ENCODE measurements around the gene SNHG17.
"Not testable (repeated sequence)": the region's sequence is repeated elsewhere in the genome, so short reads cannot be mapped to it uniquely, and the experiment has no call there.

Gene SNHG17

DNA sequence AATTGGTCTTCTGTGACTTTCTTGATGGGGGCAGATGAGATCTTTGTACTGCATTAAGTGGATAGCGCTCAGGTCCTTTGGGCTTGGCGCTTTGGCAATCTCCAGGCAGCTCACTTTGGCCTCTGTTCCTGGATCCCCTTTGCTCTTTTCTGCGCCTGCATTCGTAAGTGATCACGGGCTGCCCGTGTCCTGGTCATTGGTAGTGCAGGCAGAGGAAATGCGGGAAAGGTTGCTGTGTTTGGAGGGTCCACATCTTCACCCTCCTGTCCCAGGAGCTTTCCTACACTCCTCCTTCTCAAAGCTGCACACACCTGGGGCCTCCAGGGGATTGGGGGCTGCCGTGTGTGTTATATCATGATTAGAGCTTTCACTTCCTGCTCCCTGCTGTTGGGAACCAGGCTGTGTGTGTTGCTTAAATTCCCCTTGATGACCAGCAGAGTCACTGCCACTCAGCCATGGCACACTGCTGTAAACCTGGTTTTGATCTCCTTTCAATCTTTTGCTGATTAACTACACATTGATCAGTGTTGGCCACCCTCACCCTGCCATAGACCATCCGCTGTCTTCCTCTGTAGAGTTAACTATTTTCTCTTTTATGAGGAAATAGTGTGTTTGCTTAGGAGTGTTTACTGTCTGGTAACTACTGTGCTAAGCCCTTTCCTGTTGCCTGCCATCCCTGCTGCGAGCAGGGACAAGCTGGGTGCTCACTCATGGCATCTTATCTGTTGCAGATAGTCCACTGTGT is 13.0 kb upstream of the SNHG17 start:
- in situ Hi-C loops (cut with MboI; ENCODE audit: low sequenced_read_pairs), result no loop called here

DNA sequence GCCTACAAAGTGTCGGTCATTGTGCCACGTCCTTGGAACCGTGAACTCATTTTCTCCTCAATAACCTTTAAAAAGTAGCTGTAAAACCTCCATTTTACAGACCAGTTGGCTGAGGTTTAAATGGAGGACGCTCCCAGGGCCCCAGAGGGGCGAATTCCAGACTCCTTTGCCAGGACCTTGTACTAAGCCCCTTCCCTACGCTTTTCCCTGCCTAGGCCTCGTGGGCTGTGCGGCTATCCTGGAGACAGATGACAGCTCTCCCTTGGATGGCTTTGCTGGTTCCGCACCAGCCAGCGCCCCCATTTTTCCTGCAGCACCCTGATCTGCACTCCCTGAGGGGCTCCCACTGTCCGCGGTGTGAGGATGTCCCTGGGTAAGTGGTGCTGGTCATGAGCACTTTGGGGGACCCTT is 12.1 kb upstream of the SNHG17 start:
- in situ Hi-C loops (cut with MboI; ENCODE audit: low sequenced_read_pairs), result no loop called here

DNA sequence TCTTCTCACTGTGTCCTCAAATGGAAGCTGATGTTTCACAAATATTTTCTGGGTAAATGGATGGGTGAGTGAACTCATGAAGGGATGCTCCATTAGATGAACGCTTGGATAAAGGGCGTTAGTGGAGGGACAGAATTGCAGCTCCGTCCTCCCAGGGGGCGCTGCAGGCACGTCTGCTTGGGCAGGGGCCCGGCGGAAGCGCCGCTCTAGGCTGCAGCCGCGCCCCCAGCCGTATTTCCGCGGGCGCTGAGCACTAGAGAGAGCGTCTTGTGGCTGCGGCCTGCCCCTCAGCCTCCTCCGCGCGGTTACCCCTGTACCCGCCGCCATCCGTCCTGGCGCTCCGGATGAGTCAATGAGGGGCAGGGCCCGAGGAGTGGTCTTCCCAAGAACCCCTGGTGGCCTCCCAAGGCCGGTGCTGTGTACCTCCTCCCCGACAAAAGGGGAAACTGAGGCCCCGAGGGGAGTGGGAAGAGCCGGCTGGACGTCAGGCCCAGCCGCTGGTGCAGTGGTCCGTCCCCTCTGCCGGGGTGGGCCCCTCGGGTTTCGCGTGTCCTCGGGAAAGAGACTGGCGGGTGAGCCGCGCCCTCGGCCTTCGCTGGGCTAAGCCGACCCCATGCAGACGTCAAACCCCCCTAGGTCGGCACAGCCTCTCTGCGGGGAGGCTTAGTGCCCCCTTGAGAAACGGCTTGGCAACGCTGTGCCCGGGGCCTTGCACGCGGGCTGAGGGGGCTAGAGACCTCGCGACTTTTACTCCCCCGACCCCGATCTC is 11.5 kb upstream of the SNHG17 start:
- in situ Hi-C loops (cut with MboI; ENCODE audit: low sequenced_read_pairs), result no loop called here

DNA sequence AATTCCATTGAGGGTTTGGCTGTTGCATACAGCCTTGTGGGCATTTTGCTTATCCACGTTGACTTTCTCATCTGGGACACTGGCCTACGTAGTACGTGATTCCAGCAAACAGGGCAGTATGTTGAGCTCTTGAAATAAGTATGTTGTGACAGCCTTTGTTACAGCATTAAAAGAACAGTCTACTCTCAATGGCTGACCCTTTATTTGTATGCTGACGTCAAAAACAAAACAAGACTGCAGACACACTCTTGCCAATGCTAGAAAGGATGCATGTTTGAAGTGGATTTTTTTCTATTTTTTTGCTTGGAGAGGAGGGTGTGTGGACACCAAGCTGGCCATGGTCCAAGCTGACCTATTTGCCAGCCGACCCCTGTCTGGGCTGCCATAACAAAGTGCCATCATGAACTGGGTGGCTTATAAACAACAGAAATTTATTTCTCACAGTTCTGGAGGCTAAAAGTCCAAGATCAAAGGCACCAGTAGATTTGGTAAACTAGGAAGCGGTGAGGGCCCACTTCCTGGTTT is 10.8 kb upstream of the SNHG17 start:
- in situ Hi-C loops (cut with MboI; ENCODE audit: low sequenced_read_pairs), result no loop called here

DNA sequence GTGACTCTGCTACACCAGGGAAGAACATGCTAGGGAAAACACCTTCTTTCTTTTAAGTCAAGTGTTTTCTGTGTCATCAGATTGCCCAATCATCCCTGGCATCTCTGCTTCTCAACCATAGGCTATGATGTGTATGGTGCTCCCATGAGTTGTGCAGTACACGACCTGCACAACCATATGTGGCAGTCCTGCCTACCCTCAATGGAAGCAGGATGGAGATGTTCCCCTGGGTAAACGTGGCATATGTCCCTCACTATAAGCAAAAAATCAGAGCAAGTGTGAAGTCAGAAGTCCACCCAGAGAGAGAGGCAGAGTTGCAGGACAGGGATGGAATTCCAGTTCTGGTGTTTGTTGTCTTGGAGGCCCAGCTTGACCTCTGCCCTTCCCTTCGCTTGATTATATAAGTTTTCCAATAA is 10.3 kb upstream of the SNHG17 start:
- in situ Hi-C loops (cut with MboI; ENCODE audit: low sequenced_read_pairs), result no loop called here

DNA sequence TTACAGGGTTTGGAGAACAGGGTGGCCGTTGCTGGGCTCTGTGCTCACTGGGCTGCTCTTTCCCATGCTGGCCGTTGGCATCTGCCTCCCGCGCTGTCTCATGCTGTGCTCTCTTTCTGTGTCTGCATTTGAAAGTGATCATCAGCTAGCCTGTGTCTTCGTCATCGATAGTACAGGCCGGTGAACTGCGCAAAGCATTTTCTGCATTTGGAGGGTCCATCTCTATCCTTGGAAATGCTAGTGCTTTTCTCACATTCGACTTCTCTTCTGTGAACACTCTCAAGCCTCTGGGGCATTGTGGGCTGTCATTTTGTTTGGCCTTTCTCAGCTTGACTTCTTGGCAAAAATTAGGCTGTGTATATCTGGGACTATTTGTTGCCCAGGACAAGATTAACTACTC is 6.8 kb upstream of the SNHG17 start:
- in situ Hi-C loops (cut with MboI; ENCODE audit: low sequenced_read_pairs), result no loop called here

DNA sequence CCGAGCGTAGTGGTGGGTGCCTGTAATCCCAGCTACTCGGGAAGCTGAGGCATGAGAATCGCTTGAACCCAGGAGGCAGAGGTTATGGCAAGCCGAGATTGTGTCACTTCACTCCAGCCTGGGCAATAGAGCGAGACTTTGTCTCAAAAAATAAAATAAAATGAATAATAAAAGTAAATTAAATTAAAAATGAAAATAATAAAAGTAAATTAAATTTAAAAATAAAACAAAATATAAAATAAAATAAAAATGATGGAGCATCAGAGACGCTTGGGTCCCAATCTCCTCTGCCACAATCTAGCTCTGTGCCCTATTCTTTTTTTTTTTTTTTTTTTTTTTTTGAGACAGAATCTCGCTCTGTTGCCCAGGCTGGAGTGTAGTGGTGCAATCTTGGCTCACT is 6.0 kb upstream of the SNHG17 start:
- in situ Hi-C loops (cut with MboI; ENCODE audit: low sequenced_read_pairs), result not testable (repeated sequence)

DNA sequence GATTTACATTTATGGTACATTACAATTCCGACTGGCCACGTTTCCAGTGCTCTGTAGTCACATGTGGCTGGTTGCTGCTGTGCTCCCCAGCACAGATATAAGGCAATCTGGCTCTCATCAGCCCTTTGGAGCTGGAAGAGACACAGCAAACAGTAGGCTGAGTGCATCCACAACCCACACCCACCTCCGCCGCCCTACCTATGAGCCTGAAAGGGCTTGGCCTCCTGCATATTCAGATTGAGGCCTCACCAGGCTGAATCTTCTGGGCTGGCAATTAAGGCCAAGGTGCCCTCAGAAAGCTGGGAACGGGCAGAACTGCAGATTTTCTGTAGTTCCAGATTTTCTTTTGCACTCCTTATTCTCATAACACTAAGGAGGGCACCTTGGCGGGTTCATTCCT is 2.7 kb upstream of the SNHG17 start:
- in situ Hi-C loops (cut with MboI; ENCODE audit: low sequenced_read_pairs), result no loop called here

DNA sequence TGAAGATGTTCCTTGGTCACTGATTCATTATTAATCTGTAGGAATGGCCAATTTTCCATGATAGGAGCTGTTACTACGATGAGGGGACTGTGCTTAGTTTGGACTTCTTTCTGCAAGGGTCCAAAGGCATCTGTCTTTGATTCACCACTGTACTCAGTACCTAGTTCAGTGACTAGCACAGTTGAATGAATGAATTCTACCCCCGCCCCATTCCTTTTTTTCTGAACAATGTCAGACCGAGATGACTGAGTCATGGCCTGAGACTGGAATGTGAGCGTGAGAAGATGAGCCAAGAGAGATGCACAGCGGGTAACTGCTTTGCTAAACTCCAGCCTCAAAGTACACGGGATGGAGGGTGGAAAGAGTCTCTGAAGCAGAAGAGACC is 419 bp upstream of the SNHG17 start:
- in situ Hi-C loops (cut with MboI; ENCODE audit: low sequenced_read_pairs), result no loop called here

DNA sequence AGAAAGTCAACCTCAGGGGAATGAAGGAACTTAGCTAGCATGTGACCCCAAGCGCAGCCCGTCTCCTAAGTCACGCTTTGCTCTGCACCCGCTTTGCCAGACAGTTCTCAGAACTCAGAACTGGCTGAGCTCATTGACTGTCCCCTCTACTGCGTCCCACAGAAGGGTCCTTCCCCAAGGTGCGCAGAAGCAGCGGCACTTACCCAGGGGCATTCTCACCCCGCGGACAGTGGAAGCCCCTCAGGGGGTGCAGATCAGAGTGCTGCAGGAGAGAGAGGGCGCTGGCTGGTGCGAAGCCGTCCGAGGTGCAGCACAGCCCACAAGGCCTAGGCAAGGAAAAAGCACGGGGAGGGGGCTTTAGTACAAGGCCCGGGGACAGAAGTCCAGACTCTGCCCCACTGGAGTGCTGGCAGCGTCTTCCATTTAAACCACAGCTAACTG is 807 bp downstream of the SNHG17 start:
- in situ Hi-C loops (cut with MboI; ENCODE audit: low sequenced_read_pairs), result no loop called here

DNA sequence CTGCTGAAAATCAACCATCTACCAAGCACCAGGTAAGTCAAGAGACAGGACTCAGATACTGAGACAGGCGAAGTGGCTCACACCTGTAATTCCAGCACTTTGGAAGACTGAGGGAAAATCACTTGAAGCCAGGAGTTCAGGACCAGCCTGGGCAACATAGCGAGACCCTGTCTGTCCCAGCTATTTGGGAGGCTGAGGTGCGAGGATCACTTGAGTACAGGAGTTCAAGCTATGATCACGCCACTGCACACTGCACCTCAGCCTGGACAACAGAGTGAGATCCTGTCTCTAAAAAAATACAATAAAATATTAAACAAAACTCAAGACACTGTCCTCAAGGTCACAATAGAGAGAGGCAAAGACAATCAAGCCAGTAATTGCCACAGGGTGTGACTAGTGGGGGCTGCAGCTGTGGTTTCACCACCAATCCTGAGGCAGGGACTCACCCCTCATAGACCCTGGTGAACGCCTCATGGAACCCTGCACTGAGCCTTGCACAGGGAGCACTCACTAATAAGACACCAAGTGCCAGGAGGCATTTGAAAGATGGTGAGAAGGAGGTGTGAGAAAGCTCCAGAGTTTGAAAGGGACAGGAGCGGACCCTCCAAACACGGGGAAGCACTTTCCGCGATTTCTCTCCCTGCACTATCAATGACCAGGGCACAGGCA is 1.7 kb downstream of the SNHG17 start:
- in situ Hi-C loops (cut with MboI; ENCODE audit: low sequenced_read_pairs), result no loop called here

DNA sequence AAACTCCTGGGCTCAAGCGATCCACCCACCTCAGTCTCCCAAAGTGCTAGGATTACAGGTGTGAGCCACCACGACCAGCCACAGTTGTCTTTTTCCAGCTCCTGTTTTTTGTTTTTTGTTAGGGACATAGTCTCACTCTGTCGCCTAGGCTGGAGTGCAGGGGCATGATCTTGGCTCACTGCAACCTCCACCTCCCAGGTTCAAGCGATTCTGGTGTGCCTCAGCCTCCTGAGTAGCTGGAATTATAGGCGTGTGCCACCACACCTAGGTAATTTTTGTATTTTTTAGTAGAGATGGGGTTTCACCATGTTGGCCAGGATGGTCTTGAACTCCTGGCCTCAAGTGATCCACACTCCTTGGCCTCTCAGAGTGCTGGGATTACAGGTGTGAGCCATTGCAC is 2.3 kb downstream of the SNHG17 start:
- in situ Hi-C loops (cut with MboI; ENCODE audit: low sequenced_read_pairs), result not testable (repeated sequence)

DNA sequence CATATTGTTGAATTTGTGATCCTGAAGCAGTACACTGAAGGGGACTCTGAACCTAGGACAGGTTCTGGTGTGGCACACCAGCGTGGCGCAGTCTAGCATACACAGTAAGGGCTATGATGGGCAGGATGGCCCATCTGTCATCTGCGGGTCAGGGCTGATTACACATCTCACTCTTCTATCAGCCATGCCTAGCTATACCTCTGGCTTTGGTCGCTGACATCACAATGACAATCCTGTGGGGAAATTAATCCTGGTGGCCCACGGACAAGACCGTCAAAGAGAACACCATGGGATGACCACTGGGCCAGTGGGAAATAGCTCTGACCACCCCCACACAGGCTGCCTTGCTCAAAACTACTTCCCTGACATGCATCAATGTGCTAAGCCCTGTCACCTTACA is 2.8 kb downstream of the SNHG17 start:
- in situ Hi-C loops (cut with MboI; ENCODE audit: low sequenced_read_pairs), result no loop called here

DNA sequence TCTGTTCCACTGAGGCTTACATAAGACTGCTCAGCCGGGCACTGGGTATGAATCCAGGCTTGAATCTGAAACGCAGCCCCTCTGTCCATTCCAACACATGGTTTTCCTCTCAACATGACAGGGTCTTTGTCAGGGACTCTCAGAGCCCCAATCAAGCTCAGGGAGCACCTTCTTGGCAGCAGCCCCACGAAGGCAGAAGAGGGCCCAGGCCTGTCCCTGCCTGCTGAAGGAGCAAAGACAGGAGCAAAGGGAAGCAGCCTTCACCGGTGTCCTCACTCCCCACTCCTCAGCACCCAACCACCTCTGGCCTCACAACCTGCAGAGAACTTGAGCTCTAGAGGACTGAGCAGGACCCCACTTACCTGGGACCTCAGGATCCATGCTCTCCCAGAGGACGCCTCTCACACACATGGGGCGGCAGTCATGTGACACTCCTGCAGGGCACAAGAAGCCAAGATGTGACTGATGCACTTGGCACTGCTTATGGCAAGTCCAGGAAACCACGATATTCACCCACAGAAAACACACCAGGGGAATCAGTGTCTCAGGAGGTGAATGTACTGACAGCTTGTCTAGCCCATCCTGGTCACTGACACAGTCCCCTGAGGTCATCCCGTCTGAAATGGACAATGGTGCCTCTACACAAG is 4.3 kb downstream of the SNHG17 start:
- in situ Hi-C loops (cut with MboI; ENCODE audit: low sequenced_read_pairs), result no loop called here

DNA sequence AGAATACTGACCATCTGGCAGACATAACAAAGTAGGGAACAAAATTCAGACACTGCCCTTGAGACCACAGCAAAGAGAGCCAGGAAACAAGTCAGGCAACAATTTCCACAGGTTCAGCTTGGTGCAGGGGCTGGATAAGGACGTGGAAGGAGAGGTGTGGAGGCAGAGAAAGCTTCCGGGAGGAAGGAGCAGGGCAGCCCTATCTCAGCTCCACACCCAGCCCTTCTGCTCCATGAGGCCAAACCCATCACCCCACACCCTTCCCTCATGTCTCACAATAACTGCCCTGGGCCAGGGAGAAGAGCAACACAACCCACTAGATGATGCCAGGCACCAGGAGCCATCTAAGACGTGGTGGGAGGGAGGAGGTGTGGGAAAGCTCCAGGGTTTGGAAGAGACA is 5.8 kb downstream of the SNHG17 start:
- in situ Hi-C loops (cut with MboI; ENCODE audit: low sequenced_read_pairs), result no loop called here

DNA sequence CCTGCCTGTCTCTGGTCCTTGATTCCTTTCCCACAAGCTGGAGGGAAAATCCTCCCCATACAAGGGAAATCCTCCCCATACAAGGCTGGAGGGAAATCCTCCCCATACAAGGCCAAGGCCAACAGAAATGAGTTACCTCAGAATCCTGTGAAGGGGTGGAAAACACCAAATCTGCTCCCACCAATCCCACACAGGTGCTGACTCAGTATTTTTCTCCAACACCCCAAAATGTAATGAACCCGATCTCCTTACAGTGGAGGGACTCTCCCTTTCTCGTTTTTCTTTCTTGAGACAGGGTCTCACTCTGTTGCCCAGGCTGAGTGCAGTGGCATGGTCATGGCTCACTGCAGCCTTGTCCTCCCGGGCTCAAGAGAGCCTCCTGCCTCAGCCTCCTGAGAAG is 6.3 kb downstream of the SNHG17 start:
- in situ Hi-C loops (cut with MboI; ENCODE audit: low sequenced_read_pairs), result no loop called here

DNA sequence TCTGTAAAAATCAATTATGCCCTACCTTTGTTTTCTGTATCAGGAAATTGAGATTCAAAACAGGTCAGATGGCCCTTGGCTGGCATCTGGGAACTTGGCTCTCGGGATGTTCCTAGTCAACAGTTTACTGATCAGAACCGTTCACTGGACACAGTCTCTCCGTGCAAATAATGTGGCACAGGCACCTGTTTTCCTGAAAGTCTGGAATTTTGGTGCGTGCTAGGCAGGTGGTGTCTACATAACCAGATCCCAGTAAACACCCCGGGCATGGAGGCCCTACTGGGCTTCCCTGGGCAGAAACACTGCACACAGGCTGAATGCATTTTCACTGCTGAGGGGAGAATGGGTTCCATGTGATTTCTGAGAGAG is 7.5 kb downstream of the SNHG17 start:
- in situ Hi-C loops (cut with MboI; ENCODE audit: low sequenced_read_pairs), result no loop called here

DNA sequence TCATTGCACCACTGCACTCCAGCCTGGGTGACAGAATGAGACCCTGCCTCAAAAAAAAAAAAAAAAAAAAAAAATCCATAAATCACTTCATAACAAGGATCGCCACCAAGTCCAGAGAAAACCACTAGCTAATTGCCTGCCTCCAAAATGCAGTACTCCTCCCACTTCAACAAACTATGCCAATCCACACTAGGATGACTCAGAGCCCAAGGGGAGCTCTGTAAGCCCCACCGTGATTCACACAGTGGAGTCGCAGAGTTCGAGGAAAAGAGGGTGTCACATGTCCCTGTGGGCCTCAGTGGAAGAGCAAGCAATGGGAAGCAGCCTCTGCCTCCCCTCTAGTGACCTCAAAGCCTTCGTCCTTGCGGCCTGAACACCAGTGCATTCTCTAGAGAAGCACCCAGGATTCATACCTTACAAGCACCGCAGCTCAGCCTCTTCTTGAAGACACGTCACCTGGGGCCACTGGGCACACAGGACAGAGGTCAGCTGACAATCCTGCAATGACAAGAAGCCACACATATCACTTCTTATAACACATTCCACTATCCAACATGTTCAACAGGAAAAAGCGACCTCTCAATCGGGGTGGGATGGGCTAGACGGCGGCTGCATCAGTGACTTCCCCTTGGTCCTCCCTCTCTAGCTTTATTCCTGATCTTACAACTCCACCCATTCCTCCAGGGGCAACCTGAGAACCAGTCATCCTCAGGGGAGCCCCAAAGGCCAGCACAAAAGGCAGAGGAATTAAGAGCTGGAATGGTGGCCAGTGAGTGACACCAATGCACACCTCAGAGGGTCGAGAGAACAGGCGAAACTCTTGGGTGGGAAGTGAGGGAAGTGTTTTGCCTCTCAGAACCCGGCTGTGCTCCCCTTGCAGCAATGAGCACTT is 8.9 kb downstream of the SNHG17 start:
- in situ Hi-C loops (cut with MboI; ENCODE audit: low sequenced_read_pairs), result no loop called here

DNA sequence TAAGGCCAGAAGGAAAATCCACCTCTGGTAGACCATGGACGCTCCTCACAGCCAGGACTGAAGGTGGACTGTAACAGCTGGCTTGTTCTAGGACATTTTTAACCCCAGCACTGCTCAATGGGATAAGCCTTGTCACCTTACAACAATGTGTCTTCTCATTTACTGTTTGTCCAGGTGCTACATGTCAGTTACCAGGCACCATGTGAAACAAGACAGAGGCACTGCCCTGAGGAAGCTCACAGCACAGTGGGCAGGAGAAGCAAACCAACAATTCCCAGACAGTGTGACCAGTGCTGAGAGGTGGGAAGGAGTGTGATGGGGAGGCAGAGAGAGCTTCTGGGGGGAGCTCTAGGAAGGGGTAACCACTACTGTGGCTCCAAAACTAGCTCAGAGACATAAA is 10.7 kb downstream of the SNHG17 start:
- in situ Hi-C loops (cut with MboI; ENCODE audit: low sequenced_read_pairs), result loop anchor here (25.0 kb wide), 2 partner anchors 362 to 862 kb away; no protein-coding TSS in a partner anchor

DNA sequence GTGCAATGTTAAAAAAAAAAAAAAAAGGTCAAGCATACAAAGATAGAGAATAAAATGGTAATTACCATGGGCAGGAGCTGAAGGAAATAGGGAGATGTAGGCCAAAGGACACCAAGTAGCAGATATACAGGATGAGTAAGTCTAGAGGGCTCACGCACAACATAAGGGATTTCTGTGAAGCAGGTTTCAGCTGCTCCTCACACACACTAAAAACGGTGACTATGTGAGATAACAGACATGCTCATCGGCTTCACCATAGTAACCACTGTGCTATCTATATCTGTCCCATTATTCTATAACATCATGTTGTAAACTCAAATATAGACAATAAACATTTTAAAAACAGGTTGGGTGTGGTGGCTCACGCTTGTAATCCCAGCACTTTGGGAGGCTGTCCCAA is 11.6 kb downstream of the SNHG17 start:
- in situ Hi-C loops (cut with MboI; ENCODE audit: low sequenced_read_pairs), result loop anchor here (25.0 kb wide), 2 partner anchors 361 to 861 kb away; no protein-coding TSS in a partner anchor
